Posterior cingulate gyrus (tissue), 11 donors: ENCODE measurements around the gene YY1AP1.
"Not testable (repeated sequence)": the region's sequence is repeated elsewhere in the genome, so short reads cannot be mapped to it uniquely, and the experiment has no call there.

Experiments used
- DNase-seq, 10 donors: peaks; one replicate each; pipeline versions ENCODE4 v3.0.0 to v3.0.0-alpha.2; 2020 to 2021; ENCODE audit warnings: mixed read lengths in 3 of 10
- intact Hi-C: fragments of 100-400 bp; cut with DNase I; formaldehyde crosslinking; loops from one replicate; pipeline ENCODE4 v1.15.1; 2023

Gene YY1AP1

GRCh38 chr1:155688324-155689080, at the start of gene YY1AP1:
TSS of gene YY1AP1 (minus strand) at chr1:155688774. CDS start at chr1:155680436, 8,338 bp downstream.
- intact Hi-C loops = no loop called here
- DNase-seq = peak; percentile 83 to 98 (median 91)

GRCh38 chr1:155729031-155729898, 40.7 kb upstream of the YY1AP1 start:
- intact Hi-C loops = no loop called here
- DNase-seq = peak in 6 of 10 donors; percentile 44 to 86 (median 51)

GRCh38 chr1:155725142-155725541, 36.6 kb upstream of the YY1AP1 start:
- no peak for DNase-seq
- intact Hi-C loops = no loop called here

GRCh38 chr1:155719703-155720102, 31.1 kb upstream of the YY1AP1 start:
- DNase-seq = no peak
- intact Hi-C loops = no loop called here

- DNase-seq, intact Hi-C loops: not testable (repeated sequence)
Observed at GRCh38 chr1:155718524-155719115, 30.0 kb upstream of the YY1AP1 start.

GRCh38 chr1:155717041-155717440, 28.5 kb upstream of the YY1AP1 start:
- no peak for DNase-seq
- intact Hi-C loops = no loop called here

GRCh38 chr1:155715777-155716176, 27.2 kb upstream of the YY1AP1 start:
- no peak for DNase-seq
- intact Hi-C loops = no loop called here

GRCh38 chr1:155715056-155715455, 26.5 kb upstream of the YY1AP1 start:
- intact Hi-C loops, DNase-seq: not testable (repeated sequence)

GRCh38 chr1:155713075-155713474, 24.5 kb upstream of the YY1AP1 start:
- no peak for DNase-seq
- intact Hi-C loops = no loop called here

- intact Hi-C loops = not testable (repeated sequence)
Observed at GRCh38 chr1:155712636-155713035, 24.1 kb upstream of the YY1AP1 start.

GRCh38 chr1:155711457-155711856, 22.9 kb upstream of the YY1AP1 start:
- intact Hi-C loops, DNase-seq: not testable (repeated sequence)

More at GRCh38 chr1:155712636-155713035, 24.1 kb upstream of the YY1AP1 start:
- not testable (repeated sequence) for DNase-seq

GRCh38 chr1:155709391-155709790, 20.8 kb upstream of the YY1AP1 start:
- no peak for DNase-seq
- intact Hi-C loops = no loop called here

GRCh38 chr1:155706139-155706538, 17.6 kb upstream of the YY1AP1 start:
- DNase-seq = no peak
- intact Hi-C loops = no loop called here

- DNase-seq, intact Hi-C loops: not testable (repeated sequence)
Observed at GRCh38 chr1:155704414-155704813, 15.8 kb upstream of the YY1AP1 start.

- intact Hi-C loops = no loop called here
- DNase-seq = no peak
Observed at GRCh38 chr1:155703216-155703615, 14.6 kb upstream of the YY1AP1 start.

- DNase-seq, intact Hi-C loops: not testable (repeated sequence)
Observed at GRCh38 chr1:155701675-155702074, 13.1 kb upstream of the YY1AP1 start.

GRCh38 chr1:155699062-155699461, 10.5 kb upstream of the YY1AP1 start:
- DNase-seq, intact Hi-C loops: not testable (repeated sequence)

GRCh38 chr1:155698382-155699038, 9.9 kb upstream of the YY1AP1 start:
- intact Hi-C loops = no loop called here
- no peak for DNase-seq

- intact Hi-C loops, DNase-seq: not testable (repeated sequence)
Observed at GRCh38 chr1:155697616-155698015, 9.0 kb upstream of the YY1AP1 start.

- DNase-seq = no peak
- intact Hi-C loops = no loop called here
Observed at GRCh38 chr1:155697046-155697445, 8.5 kb upstream of the YY1AP1 start.
